Measurements from ENCODE around the gene MRC2. TPM values are rescaled to one million over a fixed set of nuclear protein-coding genes. Genes with fewer than 3 reads are reported as not detected.

Gene MRC2
- total RNA-seq, 1 donor from 2014 or later: 361 TPM

DNA sequence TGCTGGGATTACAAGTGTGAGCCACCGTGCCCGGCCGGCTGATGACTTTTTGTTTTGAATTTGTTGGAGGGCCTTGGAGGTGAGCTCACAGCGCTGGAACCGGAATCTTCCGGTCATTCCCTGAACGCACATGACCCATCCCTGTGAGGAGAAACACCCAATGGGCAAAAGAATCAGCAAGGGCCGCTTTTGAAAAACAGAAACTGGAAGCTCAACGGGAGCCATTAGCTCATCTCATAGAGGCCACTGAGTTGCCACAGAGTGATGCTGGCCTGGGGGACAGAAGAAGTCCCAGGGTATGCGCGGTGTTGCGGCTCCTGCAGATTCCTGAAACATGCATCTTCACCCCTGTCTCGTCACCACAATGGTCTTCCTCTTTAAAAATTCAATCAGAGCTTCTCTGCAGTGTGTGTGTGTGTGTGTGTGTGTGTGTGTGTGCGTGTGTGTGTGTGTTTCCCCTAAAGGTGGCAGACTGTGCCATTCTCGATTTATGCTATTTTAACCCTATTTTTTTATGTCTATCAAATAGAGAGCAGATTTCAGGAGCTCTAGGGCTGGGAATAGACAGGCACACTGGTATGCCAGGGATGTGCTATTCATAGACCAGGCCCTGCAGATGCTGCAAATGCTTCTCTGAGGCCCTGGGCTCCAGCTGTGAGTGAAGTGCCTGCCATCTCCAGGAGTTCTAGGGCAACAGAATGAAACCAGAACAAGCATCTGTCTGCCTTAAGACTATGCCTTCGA, 112.3 kb downstream of the MRC2 start:
- peaks cover 6% of the 10 kb centered on the region for H3K27me3 Mint-ChIP-seq (ENCODE audit: low read depth, unreplicated experiment)
- Histone ChIP-seq H3K4me2 (ENCODE audit: low read length) (no peak overlapping the region), H3K27ac (ENCODE audit: low read depth, low read length) (no peak overlapping the region), H3K4me3 (ENCODE audit: insufficient read depth, low read depth, low read length) (no peak overlapping the region), H3K27me3 (ENCODE audit: insufficient read depth, low read length) (peaks cover 2% of the 10 kb centered on the region), H3K9me3 (ENCODE audit: insufficient read depth, low read depth, low read length) (no peaks in the 10 kb centered on the region), H3K79me2 (ENCODE audit: insufficient read depth, low read length) (no peaks in the 10 kb centered on the region), H3K36me3 (ENCODE audit: insufficient read depth, low read length) (no peaks in the 10 kb centered on the region), H3K4me1 (ENCODE audit: insufficient read depth, low read length) (no peaks in the 10 kb centered on the region), H2AFZ (ENCODE audit: low read depth, low read length) (no peak overlapping the region), H4K20me1 (ENCODE audit: insufficient read depth, low read length) (no peaks in the 10 kb centered on the region), H3K9ac (ENCODE audit: low read length) (no peak overlapping the region)
- peaks cover 6% of the 10 kb centered on the region for H3K4me1 Mint-ChIP-seq (ENCODE audit: low read depth, unreplicated experiment)
- no peak for TF ChIP-seq EZH2 (IDR thresholded peaks at IDR 0.05; ENCODE audit: insufficient read depth, low read length)
- TF ChIP-seq, protein P1, sequence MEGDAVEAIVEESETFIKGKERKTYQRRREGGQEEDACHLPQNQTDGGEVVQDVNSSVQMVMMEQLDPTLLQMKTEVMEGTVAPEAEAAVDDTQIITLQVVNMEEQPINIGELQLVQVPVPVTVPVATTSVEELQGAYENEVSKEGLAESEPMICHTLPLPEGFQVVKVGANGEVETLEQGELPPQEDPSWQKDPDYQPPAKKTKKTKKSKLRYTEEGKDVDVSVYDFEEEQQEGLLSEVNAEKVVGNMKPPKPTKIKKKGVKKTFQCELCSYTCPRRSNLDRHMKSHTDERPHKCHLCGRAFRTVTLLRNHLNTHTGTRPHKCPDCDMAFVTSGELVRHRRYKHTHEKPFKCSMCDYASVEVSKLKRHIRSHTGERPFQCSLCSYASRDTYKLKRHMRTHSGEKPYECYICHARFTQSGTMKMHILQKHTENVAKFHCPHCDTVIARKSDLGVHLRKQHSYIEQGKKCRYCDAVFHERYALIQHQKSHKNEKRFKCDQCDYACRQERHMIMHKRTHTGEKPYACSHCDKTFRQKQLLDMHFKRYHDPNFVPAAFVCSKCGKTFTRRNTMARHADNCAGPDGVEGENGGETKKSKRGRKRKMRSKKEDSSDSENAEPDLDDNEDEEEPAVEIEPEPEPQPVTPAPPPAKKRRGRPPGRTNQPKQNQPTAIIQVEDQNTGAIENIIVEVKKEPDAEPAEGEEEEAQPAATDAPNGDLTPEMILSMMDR (IDR thresholded peaks at IDR 0.05; ENCODE audit: insufficient read depth, low read depth, low read length): no peak
- H3K36me3 Mint-ChIP-seq (ENCODE audit: low read depth, unreplicated experiment): no peaks in the 10 kb centered on the region
- DNase-seq (ENCODE audit: low read depth): no peak
- H3K9me3 Mint-ChIP-seq (ENCODE audit: unreplicated experiment): peaks cover 2% of the 10 kb centered on the region
- FAIRE-seq: no peak
- H3K27ac Mint-ChIP-seq (ENCODE audit: unreplicated experiment): no peak overlapping the region
- no peak overlapping the region for H3K4me3 Mint-ChIP-seq (ENCODE audit: unreplicated experiment)

DNA sequence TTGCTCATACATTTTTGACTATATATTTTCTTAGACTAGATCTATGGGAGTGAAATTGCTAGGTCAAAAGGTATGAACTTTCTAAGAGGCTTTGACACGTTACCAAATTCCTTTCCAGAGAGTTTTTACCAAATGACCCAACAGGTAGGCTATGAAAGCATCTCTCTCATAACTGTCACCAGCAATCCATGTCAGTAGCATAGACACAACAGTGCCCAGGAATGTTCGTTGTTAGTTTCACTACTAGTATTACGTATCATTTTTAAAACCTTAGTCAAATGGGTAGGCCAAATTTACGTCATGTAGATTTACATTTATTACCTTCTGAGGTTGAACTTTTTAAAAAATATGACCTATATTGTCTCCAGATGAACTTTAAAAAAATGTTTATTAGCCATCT, 113.8 kb downstream of the MRC2 start:
- Mint-ChIP-seq H3K4me1 (ENCODE audit: low read depth, unreplicated experiment) (peaks cover 6% of the 10 kb centered on the region), H3K4me3 (ENCODE audit: unreplicated experiment) (no peak overlapping the region), H3K9me3 (ENCODE audit: unreplicated experiment) (peaks cover 2% of the 10 kb centered on the region), H3K27ac (ENCODE audit: unreplicated experiment) (no peak overlapping the region), H3K27me3 (ENCODE audit: low read depth, unreplicated experiment) (peaks cover 17% of the 10 kb centered on the region), H3K36me3 (ENCODE audit: low read depth, unreplicated experiment) (no peaks in the 10 kb centered on the region)
- no peak overlapping the region for H3K9ac ChIP-seq (ENCODE audit: low read length)
- no peaks in the 10 kb centered on the region for H3K79me2 ChIP-seq (ENCODE audit: insufficient read depth, low read length)
- no peaks in the 10 kb centered on the region for H3K4me1 ChIP-seq (ENCODE audit: insufficient read depth, low read length)
- no peak overlapping the region for H3K4me3 ChIP-seq (ENCODE audit: insufficient read depth, low read depth, low read length)
- FAIRE-seq: no peak
- H3K4me2 ChIP-seq (ENCODE audit: low read length): no peak overlapping the region
- TF ChIP-seq EZH2 (IDR thresholded peaks at IDR 0.05; ENCODE audit: insufficient read depth, low read length): no peak
- TF ChIP-seq, protein P1 (IDR thresholded peaks at IDR 0.05; ENCODE audit: insufficient read depth, low read depth, low read length): no peak
- H3K27me3 ChIP-seq (ENCODE audit: insufficient read depth, low read length): peaks cover 2% of the 10 kb centered on the region
- H3K36me3 ChIP-seq (ENCODE audit: insufficient read depth, low read length): no peaks in the 10 kb centered on the region
- H3K27ac ChIP-seq (ENCODE audit: low read depth, low read length): no peak overlapping the region
- no peak overlapping the region for H2AFZ ChIP-seq (ENCODE audit: low read depth, low read length)
- no peak for DNase-seq (ENCODE audit: low read depth)
- no peaks in the 10 kb centered on the region for H4K20me1 ChIP-seq (ENCODE audit: insufficient read depth, low read length)
- H3K9me3 ChIP-seq (ENCODE audit: insufficient read depth, low read depth, low read length): no peaks in the 10 kb centered on the region

Other genes starting within 250 kb of the MRC2 start
- not detected in 2 replicates for gene EFCAB3, start 247.1 kb upstream of the MRC2 start, total RNA-seq
- 20.1 and 20.9 TPM in 2 replicates for gene METTL2A, start 203.8 kb upstream of the MRC2 start, total RNA-seq
- 53.0 and 54.2 TPM in 2 replicates for gene TLK2, start 148.8 kb upstream of the MRC2 start, total RNA-seq
- not detected in 2 replicates for gene MARCHF10, start 180.6 kb downstream of the MRC2 start, total RNA-seq